GM21515 (cell line): ENCODE measurements around the gene BMAL1.
"Not testable (repeated sequence)": the region's sequence is repeated elsewhere in the genome, so short reads cannot be mapped to it uniquely, and the experiment has no call there.

Experiments
- ATAC-seq: cut with Tn5 transposase; IDR thresholded peaks from one replicate; pipeline ENCODE4 v1.9.1; 2021; ENCODE audit not compliant: unreplicated experiment

The BMAL1 gene

GRCh38 chr11:13375798-13376197 is 98.2 kb downstream of the BMAL1 start:
- ATAC-seq, result no peak

DNA sequence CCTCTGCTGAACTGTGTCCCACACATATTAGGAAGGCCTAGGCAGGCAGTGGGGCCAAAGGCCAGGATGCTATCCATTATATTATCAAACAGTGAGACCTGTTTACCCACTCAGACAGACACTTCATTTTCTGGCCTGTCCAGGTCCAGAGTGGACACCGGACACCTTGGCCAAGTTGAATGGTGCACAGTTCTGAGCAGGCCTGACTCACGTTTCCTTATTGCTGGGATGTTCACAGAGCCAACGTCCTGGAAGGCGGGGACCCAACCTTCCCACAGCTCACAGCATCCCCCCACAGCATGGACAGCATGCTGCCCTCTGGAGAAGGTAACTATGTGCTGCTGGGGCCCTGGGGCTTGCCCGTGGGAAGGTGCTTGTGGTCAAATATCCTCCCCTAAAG is 98.8 kb downstream of the BMAL1 start:
- ATAC-seq, result no peak

DNA sequence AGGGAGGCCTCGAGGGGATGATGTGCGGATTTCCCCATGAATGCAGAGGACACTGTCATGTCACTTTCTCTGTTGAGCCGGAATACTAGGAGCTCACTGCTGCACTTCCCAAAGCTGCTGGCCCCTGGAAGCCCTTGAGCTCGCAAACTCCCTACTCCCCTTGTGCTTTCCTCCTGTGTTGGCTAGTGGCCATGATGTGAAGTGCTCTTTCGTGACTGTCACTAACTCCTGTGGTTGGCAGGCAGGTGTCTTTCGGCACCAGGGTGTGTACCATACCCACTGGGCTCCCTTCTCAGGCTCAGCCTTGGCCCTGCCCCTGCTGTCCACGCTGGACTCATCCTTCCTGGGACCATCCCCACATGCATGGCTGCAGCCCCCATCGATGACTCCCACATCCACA is 99.2 kb downstream of the BMAL1 start:
- no peak for ATAC-seq

DNA sequence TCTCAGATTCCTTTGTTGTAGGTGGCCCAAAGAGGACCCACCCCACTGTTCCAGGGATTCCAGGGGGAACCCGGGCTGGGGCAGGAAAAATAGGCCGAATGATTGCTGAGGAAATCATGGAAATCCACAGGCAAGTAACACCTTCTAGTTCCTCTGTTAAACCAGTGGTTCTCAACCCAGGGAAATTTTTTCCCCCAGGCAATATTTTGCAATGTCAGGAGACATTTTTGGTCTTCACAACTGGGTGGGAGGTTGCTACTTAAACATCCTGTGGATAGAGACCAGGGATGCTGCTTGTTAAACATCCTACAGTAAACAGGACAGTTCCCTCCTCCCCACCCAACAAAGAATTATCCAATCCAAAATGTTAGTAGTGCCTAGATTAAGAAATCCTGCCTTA is 100.7 kb downstream of the BMAL1 start:
- no peak for ATAC-seq

GRCh38 chr11:13380731-13381130 is 103.1 kb downstream of the BMAL1 start:
- ATAC-seq, result no peak

GRCh38 chr11:13382751-13383150 is 105.2 kb downstream of the BMAL1 start:
- ATAC-seq, result no peak

GRCh38 chr11:13384908-13385640 is 107.5 kb downstream of the BMAL1 start:
- no peak for ATAC-seq

DNA sequence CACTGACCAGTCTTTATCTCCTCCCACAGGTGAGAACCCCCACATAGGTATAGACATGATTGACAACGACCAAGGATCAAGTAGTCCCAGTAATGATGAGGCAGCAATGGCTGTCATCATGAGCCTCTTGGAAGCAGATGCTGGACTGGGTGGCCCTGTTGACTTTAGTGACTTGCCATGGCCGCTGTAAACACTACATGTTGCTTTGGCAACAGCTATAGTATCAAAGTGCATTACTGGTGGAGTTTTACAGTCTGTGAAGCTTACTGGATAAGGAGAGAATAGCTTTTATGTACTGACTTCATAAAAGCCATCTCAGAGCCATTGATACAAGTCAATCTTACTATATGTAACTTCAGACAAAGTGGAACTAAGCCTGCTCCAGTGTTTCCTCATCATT is 109.0 kb downstream of the BMAL1 start:
- ATAC-seq, result no peak

GRCh38 chr11:13388741-13389140 is 111.2 kb downstream of the BMAL1 start:
- ATAC-seq, result no peak

DNA sequence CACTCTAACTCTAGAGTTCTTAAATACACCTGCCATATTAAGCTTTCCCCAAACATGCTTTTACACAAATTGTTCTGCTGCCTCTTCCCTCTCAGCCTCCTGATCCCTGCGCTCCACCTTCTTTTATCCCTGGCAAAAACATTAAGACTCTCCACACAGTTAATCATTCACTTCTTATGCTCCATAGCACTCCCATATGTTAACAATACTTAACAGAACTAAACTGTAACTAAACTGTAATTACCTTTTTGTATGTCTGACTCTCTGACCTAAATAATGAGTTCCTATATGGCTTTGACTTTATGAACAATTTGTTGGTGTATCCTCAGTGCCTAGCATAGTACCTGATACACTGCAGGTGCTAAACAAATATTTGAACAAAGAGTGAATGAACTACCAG is 113.6 kb downstream of the BMAL1 start:
- ATAC-seq, result no peak

- not testable (repeated sequence) for ATAC-seq
Measured at GRCh38 chr11:13398335-13398734, 120.7 kb downstream of the BMAL1 start.

GRCh38 chr11:13405220-13405619 is 127.6 kb downstream of the BMAL1 start:
- no peak for ATAC-seq

GRCh38 chr11:13415201-13415600 is 137.6 kb downstream of the BMAL1 start:
- no peak for ATAC-seq

DNA sequence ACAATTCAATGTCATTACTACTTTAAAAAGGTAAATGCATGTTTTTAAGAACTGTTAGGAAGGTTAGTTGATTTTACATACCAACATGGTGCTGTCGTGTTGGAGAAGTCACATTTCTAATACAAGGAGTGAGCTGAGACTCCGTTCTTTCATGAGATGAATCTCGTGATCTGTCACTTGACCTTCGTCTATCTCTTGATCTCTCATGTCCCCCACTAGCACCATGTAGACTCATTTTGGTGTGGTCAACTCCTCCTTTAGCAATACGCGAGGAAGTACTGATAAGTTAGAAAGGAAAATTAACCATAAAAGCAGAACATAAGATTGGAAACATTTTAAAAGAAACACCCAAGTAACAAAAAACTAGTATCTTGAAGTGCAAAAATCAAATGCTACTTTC is 144.0 kb downstream of the BMAL1 start:
- no peak for ATAC-seq

DNA sequence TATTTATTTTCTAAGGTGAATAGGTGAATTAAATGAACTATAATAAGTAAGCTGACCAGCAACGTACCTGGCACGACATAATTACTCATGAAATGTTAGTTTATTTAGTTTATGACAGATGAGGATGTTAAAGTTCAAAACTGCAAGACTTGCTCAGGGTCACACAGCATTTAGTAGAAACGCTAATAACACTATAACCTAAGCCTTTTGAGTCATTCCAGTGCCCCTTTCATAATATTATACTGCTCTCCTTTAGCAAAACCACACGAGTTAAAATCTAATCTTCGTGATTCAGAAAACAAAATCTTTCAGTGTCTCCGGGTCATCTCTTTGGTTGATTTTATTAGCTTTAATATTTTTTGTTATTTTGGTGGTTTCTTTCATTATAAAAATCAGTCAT is 145.8 kb downstream of the BMAL1 start:
- no peak for ATAC-seq

- ATAC-seq, result no peak
Measured at GRCh38 chr11:13427440-13427839, 149.8 kb downstream of the BMAL1 start.

GRCh38 chr11:13429288-13429687 is 151.7 kb downstream of the BMAL1 start:
- ATAC-seq, result no peak

DNA sequence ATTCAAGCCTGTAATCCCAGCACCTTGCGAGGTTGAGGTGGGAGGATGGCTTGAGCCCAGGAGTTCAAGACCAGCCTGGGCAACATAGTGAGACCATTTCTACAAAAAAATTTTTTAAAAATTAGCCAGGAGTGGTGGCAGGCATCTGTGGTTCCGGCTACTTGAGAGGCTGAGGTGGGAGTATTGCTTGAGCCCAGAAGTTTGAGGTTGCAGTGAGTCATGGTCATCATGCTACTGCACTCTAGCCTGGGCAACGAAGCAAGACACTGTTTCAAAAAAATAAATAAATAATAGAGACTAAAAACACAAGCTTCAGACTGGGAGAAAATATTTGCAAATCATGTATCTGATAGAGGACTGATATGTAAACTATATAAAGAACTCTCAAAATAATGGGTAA is 152.2 kb downstream of the BMAL1 start:
- no peak for ATAC-seq

GRCh38 chr11:13433437-13433836 is 155.8 kb downstream of the BMAL1 start:
- no peak for ATAC-seq

DNA sequence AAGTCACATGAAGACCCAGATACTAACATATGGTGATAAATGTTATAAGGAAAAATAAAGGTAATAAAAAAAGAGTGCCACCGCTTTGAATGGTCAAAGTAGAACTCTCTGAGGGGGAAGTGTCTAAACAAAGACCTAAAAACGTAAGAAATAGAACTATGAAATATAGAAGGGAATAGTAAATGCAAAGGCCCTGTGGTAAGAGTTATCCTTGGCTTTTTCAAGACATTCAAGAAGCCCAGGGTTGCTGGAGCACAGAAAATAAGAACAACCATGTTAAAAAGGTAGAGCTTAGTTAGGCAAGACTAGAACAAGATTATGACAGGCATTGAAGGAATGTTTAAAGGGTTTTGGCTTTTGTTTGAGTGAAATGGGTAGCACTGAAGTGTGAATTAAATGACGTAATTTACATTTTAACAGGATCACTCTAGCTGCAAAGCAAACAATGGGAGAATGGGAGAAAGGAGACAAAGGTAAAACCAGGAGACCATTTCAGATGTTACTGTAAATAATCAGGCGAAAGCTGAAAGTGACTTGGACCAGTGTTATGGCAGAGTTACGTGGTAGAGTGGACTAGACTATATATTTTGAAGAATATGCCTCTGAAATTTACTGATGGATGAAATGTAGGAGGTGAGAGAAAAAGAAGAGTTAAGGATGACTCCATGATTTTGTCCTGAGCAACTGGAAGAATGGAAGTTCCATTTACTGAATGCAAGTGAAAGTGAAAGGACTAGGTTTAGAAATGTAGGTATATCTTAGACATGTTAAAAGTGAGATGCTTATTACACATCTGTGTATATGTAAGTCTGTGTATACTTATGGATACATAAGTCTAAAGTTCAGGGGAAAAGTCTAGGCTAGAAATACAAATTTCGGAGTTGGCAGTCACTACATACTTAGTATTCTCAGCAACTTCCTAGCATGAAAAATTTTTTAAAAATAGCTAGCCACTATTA is 156.9 kb downstream of the BMAL1 start:
- ATAC-seq, result no peak

DNA sequence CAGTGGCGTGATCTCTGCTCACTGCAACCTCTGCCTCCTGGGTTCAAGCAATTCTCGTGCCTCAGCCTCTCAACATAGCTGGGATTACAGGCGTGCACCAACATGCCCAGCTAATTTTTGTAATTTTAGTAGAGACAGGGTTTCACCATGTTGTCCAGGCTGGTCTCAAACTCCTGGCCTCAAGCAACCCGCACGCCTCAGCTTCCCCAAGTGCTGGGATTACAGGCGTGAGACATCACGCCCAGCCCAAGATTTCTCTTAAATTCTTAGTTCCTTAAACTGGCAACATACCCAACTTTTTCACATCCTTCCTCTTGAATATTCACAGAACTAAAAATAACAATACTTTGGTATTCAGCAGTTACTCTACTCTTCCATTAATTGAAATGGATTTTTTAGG is 159.2 kb downstream of the BMAL1 start:
- ATAC-seq, result not testable (repeated sequence)
